Measurements from ENCODE around the gene CUEDC2.
A peak's percentile ranks its signal among the peaks of the same experiment; 100 is the strongest.

The CUEDC2 gene

DNA sequence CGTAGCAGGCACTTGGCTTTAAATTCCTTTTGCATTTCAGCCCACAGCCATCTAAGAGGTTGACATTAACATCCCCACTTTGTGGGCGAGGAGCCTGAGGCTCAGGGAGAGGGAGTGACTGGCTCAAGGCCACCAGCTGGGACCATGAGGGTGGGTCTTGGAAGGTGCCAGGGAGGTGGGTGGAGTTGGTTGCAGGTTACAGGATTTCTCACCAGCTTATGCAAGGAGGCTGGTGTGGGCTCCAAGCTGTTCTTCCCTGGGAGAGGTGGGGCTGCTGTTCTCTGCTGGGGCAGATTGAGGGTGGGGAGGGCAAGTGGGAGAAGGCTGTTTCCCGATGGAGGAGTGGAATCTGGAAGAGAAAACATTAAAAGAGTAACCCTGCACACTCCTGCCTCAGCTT lies 33.1 kb upstream of the CUEDC2 start:
- no peak for DNase-seq (ENCODE audit: extremely low spot score)
- CTCF ChIA-PET, result interaction anchor here (0.9 kb wide), 1 partner anchor 13 kb away, joined by 3 read pairs; no protein-coding TSS in a partner anchor
- TF ChIP-seq FOXM1 (IDR thresholded peaks at IDR 0.05; ENCODE audit: borderline replicate concordance) (no peak), ELF4 (IDR thresholded peaks at IDR 0.05) (no peak), SUZ12 (IDR thresholded peaks at IDR 0.05) (no peak), HDGF (IDR thresholded peaks at IDR 0.05; ENCODE audit: borderline replicate concordance) (no peak), ZNF384 (IDR thresholded peaks at IDR 0.05) (no peak), BHLHE40 (IDR thresholded peaks at IDR 0.05; ENCODE audit: borderline replicate concordance) (no peak), ARNT (IDR thresholded peaks at IDR 0.05) (no peak), CTBP1 (IDR thresholded peaks at IDR 0.05; ENCODE audit: borderline replicate concordance) (no peak), L3MBTL2 (conservative IDR thresholded peaks at IDR 0.05) (no peak), FOXA1 (IDR thresholded peaks at IDR 0.05) (no peak), FOXK2 (IDR thresholded peaks at IDR 0.05) (no peak), NFRKB (IDR thresholded peaks at IDR 0.05) (no peak), TARDBP (IDR thresholded peaks at IDR 0.05) (no peak), SP1 (IDR thresholded peaks at IDR 0.05) (no peak), LEF1 (IDR thresholded peaks at IDR 0.05; ENCODE audit: borderline replicate concordance) (no peak)
- TF ChIP-seq, protein P1, sequence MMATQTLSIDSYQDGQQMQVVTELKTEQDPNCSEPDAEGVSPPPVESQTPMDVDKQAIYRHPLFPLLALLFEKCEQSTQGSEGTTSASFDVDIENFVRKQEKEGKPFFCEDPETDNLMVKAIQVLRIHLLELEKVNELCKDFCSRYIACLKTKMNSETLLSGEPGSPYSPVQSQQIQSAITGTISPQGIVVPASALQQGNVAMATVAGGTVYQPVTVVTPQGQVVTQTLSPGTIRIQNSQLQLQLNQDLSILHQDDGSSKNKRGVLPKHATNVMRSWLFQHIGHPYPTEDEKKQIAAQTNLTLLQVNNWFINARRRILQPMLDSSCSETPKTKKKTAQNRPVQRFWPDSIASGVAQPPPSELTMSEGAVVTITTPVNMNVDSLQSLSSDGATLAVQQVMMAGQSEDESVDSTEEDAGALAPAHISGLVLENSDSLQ (IDR thresholded peaks at IDR 0.05), result no peak
- POLR2A ChIA-PET, result interaction anchor here (1.1 to 3.2 kb wide), 2 partner anchors 15 to 33 kb away, joined by 4 to 11 read pairs; partner anchors contain the start of gene CUEDC2

DNA sequence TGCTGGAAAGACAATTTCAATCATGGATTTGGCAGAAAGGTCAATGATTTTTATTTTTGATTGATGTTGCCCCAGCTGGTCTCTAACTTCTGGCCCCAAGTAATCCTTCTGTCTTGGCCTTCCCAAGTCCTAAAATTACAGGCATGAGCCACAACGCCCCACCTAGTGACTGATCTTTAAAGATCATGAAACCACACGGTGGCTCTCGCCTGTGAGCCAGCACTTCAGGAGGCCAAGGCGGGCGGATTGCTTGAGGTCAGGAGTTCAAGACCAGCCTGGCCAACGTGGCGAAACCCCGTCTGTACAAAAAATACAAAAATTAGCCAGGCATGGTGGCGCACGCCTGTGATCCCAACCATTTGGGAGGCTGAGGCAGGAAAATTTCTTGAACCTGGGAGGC lies 31.6 kb upstream of the CUEDC2 start:
- CTCF ChIA-PET, result interaction anchor here (2.8 kb wide), 1 partner anchor 11 kb away, joined by 24 read pairs; the partner anchor contains the start of gene C10orf95
- no peak for TF ChIP-seq FOXA1 (IDR thresholded peaks at IDR 0.05)
- no peak for TF ChIP-seq L3MBTL2 (conservative IDR thresholded peaks at IDR 0.05)
- no peak for TF ChIP-seq ARNT (IDR thresholded peaks at IDR 0.05)
- no peak for TF ChIP-seq NFRKB (IDR thresholded peaks at IDR 0.05)
- TF ChIP-seq BHLHE40 (IDR thresholded peaks at IDR 0.05; ENCODE audit: borderline replicate concordance), result no peak
- TF ChIP-seq SUZ12 (IDR thresholded peaks at IDR 0.05), result no peak
- TF ChIP-seq SP1 (IDR thresholded peaks at IDR 0.05), result no peak
- no peak for TF ChIP-seq FOXK2 (IDR thresholded peaks at IDR 0.05)
- TF ChIP-seq FOXM1 (IDR thresholded peaks at IDR 0.05; ENCODE audit: borderline replicate concordance), result no peak
- TF ChIP-seq ZNF384 (IDR thresholded peaks at IDR 0.05), result no peak
- TF ChIP-seq ELF4 (IDR thresholded peaks at IDR 0.05), result no peak
- POLR2A ChIA-PET, result interaction anchor here (3.6 to 4.9 kb wide), 3 partner anchors 13 to 43 kb away, joined by 23 to 101 read pairs (median 41); partner anchors contain the start of genes C10orf95, CUEDC2 and FBXL15
- DNase-seq (ENCODE audit: extremely low spot score), result no peak

DNA sequence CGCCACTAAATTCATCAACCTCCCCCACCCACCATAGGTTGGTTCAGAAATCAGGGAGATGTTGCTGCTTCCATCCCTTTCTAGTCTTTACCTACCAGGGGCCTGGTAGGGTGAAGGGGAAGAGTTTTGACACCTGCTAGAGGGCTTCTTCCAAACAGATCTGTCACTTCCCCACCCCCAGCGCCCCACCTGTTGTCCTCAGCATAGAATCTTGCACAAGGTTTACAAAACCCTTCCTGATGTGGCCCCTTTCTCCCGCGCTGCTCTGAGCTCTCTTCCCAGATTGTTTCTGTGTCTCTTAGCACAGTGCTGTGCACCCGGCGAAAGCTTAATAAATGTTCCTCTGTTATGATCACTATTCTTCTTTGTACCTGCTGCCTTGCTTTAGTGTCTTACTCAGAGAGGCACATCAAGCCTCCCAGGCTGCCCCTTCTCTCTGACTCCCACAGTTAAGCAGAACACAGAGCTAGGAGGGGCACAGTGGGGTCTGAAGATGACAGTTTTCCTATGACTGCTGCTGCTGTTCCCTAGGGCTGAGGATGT lies 30.2 kb upstream of the CUEDC2 start:
- no peak for TF ChIP-seq NFRKB (IDR thresholded peaks at IDR 0.05)
- TF ChIP-seq SP1 (IDR thresholded peaks at IDR 0.05), result no peak
- no peak for TF ChIP-seq CTBP1 (IDR thresholded peaks at IDR 0.05; ENCODE audit: borderline replicate concordance)
- TF ChIP-seq LEF1 (IDR thresholded peaks at IDR 0.05; ENCODE audit: borderline replicate concordance), result no peak
- no peak for TF ChIP-seq BHLHE40 (IDR thresholded peaks at IDR 0.05; ENCODE audit: borderline replicate concordance)
- no peak for TF ChIP-seq ZNF384 (IDR thresholded peaks at IDR 0.05)
- no peak for TF ChIP-seq L3MBTL2 (conservative IDR thresholded peaks at IDR 0.05)
- no peak for TF ChIP-seq TARDBP (IDR thresholded peaks at IDR 0.05)
- TF ChIP-seq ARNT (IDR thresholded peaks at IDR 0.05), result no peak
- TF ChIP-seq, protein P1 (IDR thresholded peaks at IDR 0.05), result no peak
- POLR2A ChIA-PET, result interaction anchor here (0.6 to 4.9 kb wide), 12 partner anchors 9 to 514 kb away, joined by 3 to 101 read pairs (median 4); partner anchors contain the start of genes C10orf95, CUEDC2, FBXL15 and SUFU
- no peak for DNase-seq (ENCODE audit: extremely low spot score)
- CTCF ChIA-PET, result interaction anchor here (0.7 to 2.8 kb wide), 5 partner anchors 10 to 63 kb away, joined by 3 to 24 read pairs (median 3); partner anchors contain the start of gene C10orf95

DNA sequence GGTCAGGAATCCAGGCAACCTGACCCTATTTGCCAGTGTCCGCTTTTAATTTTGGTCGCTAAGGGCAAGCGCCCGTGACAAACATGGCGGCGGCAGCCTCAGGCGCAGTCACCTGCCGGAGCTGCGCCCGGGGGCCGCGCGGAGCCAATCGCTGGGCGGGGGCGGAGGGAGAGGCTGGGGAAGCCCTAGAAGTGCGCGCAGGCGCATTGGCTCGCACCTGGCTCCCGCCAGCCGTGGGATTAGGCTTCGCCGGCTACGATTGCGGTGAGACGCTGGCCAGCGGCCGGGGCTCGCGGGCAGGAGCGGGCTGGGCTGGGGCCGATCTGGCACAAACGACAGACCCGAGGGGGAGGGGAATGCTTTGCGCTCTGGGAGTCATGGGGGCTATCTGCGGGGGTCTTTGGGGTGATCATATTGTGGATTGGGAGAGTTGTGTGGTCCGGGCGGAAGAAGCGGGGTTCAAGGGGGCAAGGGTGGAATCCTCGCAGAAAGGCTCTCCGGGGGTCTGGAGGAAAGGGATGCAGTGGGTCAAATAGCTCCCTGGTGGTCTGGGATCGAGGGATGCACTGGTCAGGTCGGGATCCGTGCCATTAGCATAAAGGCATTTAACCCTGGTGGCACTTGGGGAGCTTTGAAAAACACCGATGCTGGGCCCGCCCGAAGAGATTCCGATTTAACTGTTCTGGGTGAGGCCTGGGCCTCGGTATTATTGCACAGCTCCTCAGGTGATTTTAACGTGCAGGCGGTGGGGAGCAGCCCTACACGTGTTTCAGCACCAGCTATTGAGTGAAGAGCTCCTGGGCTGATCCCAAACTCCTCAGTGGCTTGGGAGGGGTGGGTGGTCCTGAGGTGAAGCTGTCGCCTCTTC lies 29.0 kb upstream of the CUEDC2 start:
- ChIA-PET CTCF (interaction anchor here (1.0 to 2.8 kb wide), 3 partner anchors 9 to 230 kb away, joined by 3 to 24 read pairs (median 3); partner anchors contain the start of gene C10orf95), POLR2A (interaction anchor here (0.6 to 4.9 kb wide), 13 partner anchors 10 to 62 kb away, joined by 3 to 101 read pairs (median 4); partner anchors contain the start of genes C10orf95, CUEDC2 and FBXL15)
- TF ChIP-seq SUZ12 (IDR thresholded peaks at IDR 0.05) (no peak), TARDBP (IDR thresholded peaks at IDR 0.05) (no peak), L3MBTL2 (conservative IDR thresholded peaks at IDR 0.05) (peak; percentile 87), FOXM1 (IDR thresholded peaks at IDR 0.05; ENCODE audit: borderline replicate concordance) (peak; percentile 11; the same call in 1 of the 2 replicates), ZNF384 (IDR thresholded peaks at IDR 0.05) (no peak)
- DNase-seq (ENCODE audit: extremely low spot score), result peak; percentile 100

DNA sequence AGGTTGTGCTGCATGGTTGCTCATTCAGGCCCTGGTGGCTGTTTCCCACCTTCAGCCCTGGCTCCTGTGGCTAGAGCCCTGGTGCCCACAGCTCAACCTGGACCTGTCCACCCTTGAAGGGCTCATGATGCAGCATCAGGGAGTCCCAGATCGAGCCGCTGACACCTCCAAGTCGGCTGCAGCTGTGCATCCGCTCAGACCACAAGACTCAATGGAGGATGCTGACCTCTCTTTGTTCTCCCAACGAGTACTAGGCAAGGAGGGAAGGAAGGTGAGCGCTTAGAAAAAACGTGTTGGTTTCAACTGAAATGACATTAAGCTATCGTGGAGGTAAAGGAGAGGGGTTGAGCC lies 28.4 kb upstream of the CUEDC2 start:
- TF ChIP-seq LEF1 (IDR thresholded peaks at IDR 0.05; ENCODE audit: borderline replicate concordance) (no peak), HDGF (IDR thresholded peaks at IDR 0.05; ENCODE audit: borderline replicate concordance) (0 out of 2 replicates have a peak, but pooled peaks have one; percentile 43)
- POLR2A ChIA-PET, result interaction anchor here (0.9 to 4.9 kb wide), 5 partner anchors 10 to 40 kb away, joined by 4 to 101 read pairs (median 5); partner anchors contain the start of genes C10orf95, CUEDC2 and FBXL15
- CTCF ChIA-PET, result no interaction called here
- DNase-seq (ENCODE audit: extremely low spot score), result no peak

DNA sequence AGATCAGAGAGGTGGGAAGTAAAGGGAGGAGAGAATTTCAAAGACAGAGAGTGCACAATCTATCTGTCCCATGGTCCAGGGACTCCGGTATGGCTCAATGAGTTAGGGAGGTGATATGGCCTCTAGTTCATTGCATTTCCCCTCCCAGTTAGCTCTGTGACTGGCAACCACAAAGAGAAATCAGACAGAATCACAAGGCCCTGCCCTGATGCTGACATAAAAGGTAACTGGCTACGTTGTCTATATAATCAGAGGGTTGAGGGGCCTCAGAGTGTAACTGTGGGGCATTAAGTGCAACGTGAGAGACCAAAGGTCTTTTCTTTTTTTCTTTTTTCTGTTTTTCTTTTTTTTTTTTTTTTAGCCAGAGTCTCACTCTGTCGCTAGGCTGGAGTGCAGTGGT lies 26.3 kb upstream of the CUEDC2 start:
- DNase-seq (ENCODE audit: extremely low spot score), result no peak
- ChIA-PET POLR2A (interaction anchor here (1.3 kb wide), 1 partner anchor 27 kb away, joined by 3 read pairs; no protein-coding TSS in a partner anchor), CTCF (no interaction called here)
- TF ChIP-seq SP1 (IDR thresholded peaks at IDR 0.05), result no peak
- TF ChIP-seq FOXK2 (IDR thresholded peaks at IDR 0.05), result no peak
- TF ChIP-seq FOXA1 (IDR thresholded peaks at IDR 0.05), result no peak
- no peak for TF ChIP-seq LEF1 (IDR thresholded peaks at IDR 0.05; ENCODE audit: borderline replicate concordance)
- TF ChIP-seq, protein P1 (IDR thresholded peaks at IDR 0.05), result no peak
- TF ChIP-seq L3MBTL2 (conservative IDR thresholded peaks at IDR 0.05), result no peak
